ENCODE results near the gene HAT1. TPM values are rescaled to one million over a fixed set of nuclear protein-coding genes. Genes with fewer than 3 reads are reported as not detected.
"Not testable (repeated sequence)": the region's sequence is repeated elsewhere in the genome, so short reads cannot be mapped to it uniquely, and the experiment has no call there.

HAT1 gene
- total RNA-seq, 1 donor from 2014 or later: 33.8 TPM

DNA sequence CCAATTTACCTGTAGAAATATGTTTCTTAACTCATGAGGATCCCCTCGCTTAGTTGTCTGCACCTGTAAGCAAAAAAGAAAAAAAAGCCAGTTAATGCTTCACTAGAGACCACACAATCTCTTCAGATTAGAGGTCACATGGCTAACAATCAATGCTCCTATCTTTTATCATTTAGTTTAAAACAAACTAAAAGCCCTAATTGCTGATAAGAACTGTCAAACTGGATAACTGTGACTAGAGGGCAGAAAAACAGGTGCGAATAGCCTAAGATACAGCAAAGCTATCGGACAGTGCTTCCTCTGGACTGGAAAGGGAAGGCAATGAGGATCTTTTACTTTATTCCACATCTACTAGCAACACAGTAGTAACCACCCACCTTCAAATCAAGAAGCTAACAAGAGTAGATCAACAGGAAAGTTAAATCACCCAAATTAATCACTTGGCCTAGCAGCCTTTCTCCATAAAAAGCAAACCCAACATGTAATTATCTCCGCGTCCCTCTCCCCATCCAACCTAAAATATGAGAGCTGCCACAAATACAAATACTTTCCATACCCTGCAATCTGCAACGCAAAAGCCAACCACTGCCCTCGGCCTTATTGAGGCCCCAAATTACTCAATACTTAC lies 29.0 kb upstream of the HAT1 start:
- H3K9me3 Mint-ChIP-seq: no peaks in the 10 kb centered on the region
- no peaks in the 10 kb centered on the region for H3K27me3 Mint-ChIP-seq (ENCODE audit: low read depth)
- peak overlapping the region; percentile 89 for H3K27ac Mint-ChIP-seq
- DNase-seq (ENCODE audit: low spot score in 2 of 2, unreplicated experiment in 2 of 2): no peak
- H3K4me1 Mint-ChIP-seq: peaks cover 25% of the 10 kb centered on the region
- peak overlapping the region; percentile 88 for H3K4me3 Mint-ChIP-seq
- no peak for TF ChIP-seq CTCF (IDR thresholded peaks at IDR 0.05; ENCODE audit: unreplicated experiment)
- H3K36me3 Mint-ChIP-seq: peaks cover 9% of the 10 kb centered on the region

- H3K9me3 Mint-ChIP-seq: no peaks in the 10 kb centered on the region
- TF ChIP-seq CTCF (IDR thresholded peaks at IDR 0.05; ENCODE audit: unreplicated experiment): no peak
- H3K4me1 Mint-ChIP-seq: peaks cover 25% of the 10 kb centered on the region
- peak within 1 kb of the TSS; percentile 94 for H3K27ac Mint-ChIP-seq
- H3K36me3 Mint-ChIP-seq: peaks cover 9% of the 10 kb centered on the region
- H3K4me3 Mint-ChIP-seq: peak within 1 kb of the TSS; percentile 88
- peak; percentile 68 to 80 for DNase-seq (ENCODE audit: low spot score in 2 of 2, unreplicated experiment in 2 of 2)
- H3K27me3 Mint-ChIP-seq (ENCODE audit: low read depth): no peaks in the 10 kb centered on the region
Measured at GRCh38 chr2:171893824-171894611, 28.2 kb upstream of the HAT1 start, which contains the start of gene SLC25A12. Gene SLC25A12, minus strand, starts transcription at chr2:171894244. Its CDS starts 30 bp downstream, at chr2:171894214.

- TF ChIP-seq CTCF (IDR thresholded peaks at IDR 0.05; ENCODE audit: unreplicated experiment): no peak
- Mint-ChIP-seq H3K4me1 (peaks cover 25% of the 10 kb centered on the region), H3K4me3 (peak overlapping the region; percentile 88), H3K9me3 (no peaks in the 10 kb centered on the region), H3K27ac (peak overlapping the region; percentile 94), H3K36me3 (peaks cover 9% of the 10 kb centered on the region), H3K27me3 (ENCODE audit: low read depth) (no peaks in the 10 kb centered on the region)
- DNase-seq (ENCODE audit: low spot score in 2 of 2, unreplicated experiment in 2 of 2): no peak
Measured at GRCh38 chr2:171894612-171894947, 27.7 kb upstream of the HAT1 start.

GRCh38 chr2:171895786-171896185 lies 26.5 kb upstream of the HAT1 start:
- peaks cover 5% of the 10 kb centered on the region for H3K36me3 Mint-ChIP-seq
- no peaks in the 10 kb centered on the region for H3K9me3 Mint-ChIP-seq
- no peaks in the 10 kb centered on the region for H3K27me3 Mint-ChIP-seq (ENCODE audit: low read depth)
- peak overlapping the region; percentile 18 for H3K27ac Mint-ChIP-seq
- TF ChIP-seq CTCF (IDR thresholded peaks at IDR 0.05; ENCODE audit: unreplicated experiment): no peak
- no peak overlapping the region for H3K4me3 Mint-ChIP-seq
- no peak for DNase-seq (ENCODE audit: low spot score in 2 of 2, unreplicated experiment in 2 of 2)
- H3K4me1 Mint-ChIP-seq: peaks cover 25% of the 10 kb centered on the region

- H3K27ac Mint-ChIP-seq; H3K27me3 Mint-ChIP-seq (ENCODE audit: low read depth); DNase-seq (ENCODE audit: low spot score in 2 of 2, unreplicated experiment in 2 of 2); H3K9me3 Mint-ChIP-seq; H3K36me3 Mint-ChIP-seq; H3K4me1 Mint-ChIP-seq; H3K4me3 Mint-ChIP-seq: not testable (repeated sequence)
Measured at GRCh38 chr2:171899623-171900282, 22.5 kb upstream of the HAT1 start.
